IPS-11a (cell line): ENCODE results near the gene SEPTIN1.
"Not testable (repeated sequence)": the region's sequence is repeated elsewhere in the genome, so short reads cannot be mapped to it uniquely, and the experiment has no call there.

Experiments used
- H3K4me3 ChIP-seq: one replicate; pipeline ENCODE4 v1.5.1; 2013; ENCODE audit warnings: low read depth, low read length, control low read depth

The SEPTIN1 gene

GRCh38 chr16:30358577-30358936 is 23.8 kb downstream of the SEPTIN1 start:
- no peak overlapping the region for H3K4me3 ChIP-seq

- H3K4me3 ChIP-seq, result no peak overlapping the region
Measured at GRCh38 chr16:30357715-30358576, 24.4 kb downstream of the SEPTIN1 start.

- no peak overlapping the region for H3K4me3 ChIP-seq
Measured at GRCh38 chr16:30357085-30357714, 25.2 kb downstream of the SEPTIN1 start.

- no peak overlapping the region for H3K4me3 ChIP-seq
Measured at GRCh38 chr16:30356401-30357084, 25.8 kb downstream of the SEPTIN1 start.

GRCh38 chr16:30355954-30356308 is 26.4 kb downstream of the SEPTIN1 start:
- peak overlapping the region; percentile 89 for H3K4me3 ChIP-seq

GRCh38 chr16:30355144-30355953 is 27.0 kb downstream of the SEPTIN1 start, which contains the start of gene CD2BP2:
CD2BP2 (minus strand) TSS chr16:30355308; CDS start chr16:30354681, 627 bp downstream.
- peak within 1 kb of the TSS; percentile 89 for H3K4me3 ChIP-seq

GRCh38 chr16:30354423-30355143 is 27.8 kb downstream of the SEPTIN1 start:
- H3K4me3 ChIP-seq, result peak overlapping the region; percentile 89

GRCh38 chr16:30353438-30354129 is 28.8 kb downstream of the SEPTIN1 start:
- peak overlapping the region; percentile 89 for H3K4me3 ChIP-seq

GRCh38 chr16:30352488-30353401 is 29.6 kb downstream of the SEPTIN1 start:
- H3K4me3 ChIP-seq, result no peak overlapping the region

GRCh38 chr16:30351586-30352419 is 30.6 kb downstream of the SEPTIN1 start:
- no peak overlapping the region for H3K4me3 ChIP-seq

GRCh38 chr16:30351001-30351441 is 31.3 kb downstream of the SEPTIN1 start:
- H3K4me3 ChIP-seq, result no peak overlapping the region

- H3K4me3 ChIP-seq, result no peak overlapping the region
Measured at GRCh38 chr16:30350134-30350871, 32.1 kb downstream of the SEPTIN1 start.

- no peak overlapping the region for H3K4me3 ChIP-seq
Measured at GRCh38 chr16:30349675-30350074, 32.7 kb downstream of the SEPTIN1 start.

GRCh38 chr16:30348929-30349328 is 33.4 kb downstream of the SEPTIN1 start:
- no peak overlapping the region for H3K4me3 ChIP-seq

GRCh38 chr16:30348113-30348512 is 34.2 kb downstream of the SEPTIN1 start:
- no peak overlapping the region for H3K4me3 ChIP-seq

- H3K4me3 ChIP-seq, result no peak overlapping the region
Measured at GRCh38 chr16:30346286-30346685, 36.1 kb downstream of the SEPTIN1 start.

- not testable (repeated sequence) for H3K4me3 ChIP-seq
Measured at GRCh38 chr16:30343491-30343820, 38.9 kb downstream of the SEPTIN1 start.
